Neural progenitor cell (in vitro differentiated cells): ENCODE data around the gene NCKAP5.

ENCODE experiments used
- EZH2 ChIP-seq: fragments of 200-600 bp; sonication (generic); IDR thresholded peaks from 2 replicates; pipeline ENCODE4 v1.6.1; 2017; ENCODE audit warnings: antibody characterized with exemption, mild to moderate bottlenecking, moderate library complexity
- EZH2phosphoT487 ChIP-seq: fragments of 200-600 bp; sonication (generic); IDR thresholded peaks from 2 replicates; pipeline ENCODE4 v1.6.1; 2017; ENCODE audit warnings: antibody characterized with exemption

GRCh38 chr2:133568172-133568571 is at the start of gene NCKAP5:
- TF ChIP-seq EZH2 (no peak), EZH2phosphoT487 (no peak)
